Smooth muscle cell of the umbilical artery (primary cell): ENCODE measurements around the gene ZNF208. TPM values are rescaled to one million over a fixed set of nuclear protein-coding genes. Genes with fewer than 3 reads are reported as not detected.

Source experiments
- total RNA-seq: library from RNA; depleted of rRNA; stranded (reverse); fragments of >200 nt; gene quantifications from 2 replicates; pipeline ENCODE4 v1.2.3, GENCODE V29; 2014

Gene ZNF208
- total RNA-seq = under 0.01 TPM in 1 of 2 replicates, not detected in the other

DNA sequence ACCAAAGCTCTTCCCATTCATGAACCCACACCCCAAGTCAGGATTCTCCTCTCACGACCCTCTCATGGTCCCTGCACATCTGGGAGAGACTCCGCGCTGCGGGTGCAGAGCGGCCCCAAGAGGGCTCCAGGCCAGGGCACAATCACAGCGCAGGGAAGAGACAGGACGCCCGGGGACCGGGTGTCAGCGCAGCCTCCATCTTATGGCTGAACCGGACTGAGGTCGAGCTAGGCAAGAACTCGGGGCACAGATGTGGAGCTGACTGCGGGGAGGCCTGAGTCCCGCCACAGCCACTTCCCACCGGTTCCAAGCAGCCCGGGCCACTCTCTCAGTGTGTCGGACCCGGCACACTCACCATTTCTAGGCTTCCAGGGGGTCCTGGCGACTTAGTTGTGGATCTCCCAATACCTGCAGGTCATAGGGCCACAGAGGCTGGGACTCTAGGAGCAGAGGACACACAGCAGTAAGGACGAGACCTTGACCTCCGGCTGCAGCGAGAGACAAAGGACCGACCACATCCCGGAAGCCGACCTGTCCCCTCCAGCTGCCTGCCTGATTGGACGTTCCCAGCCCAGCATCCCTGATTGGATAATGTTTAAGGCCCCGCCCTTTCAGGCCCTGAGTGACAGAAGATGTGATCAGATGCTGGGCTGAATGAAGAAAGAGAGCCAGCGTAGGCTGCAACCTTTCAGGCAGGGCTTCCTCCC lies at the start of gene ZNF208:
Gene ZNF208, minus strand, starts transcription at position 507 of the 707 bp plus-strand sequence. Its CDS starts 149 bp downstream, at position 358.

Other genes with a start within 250 kb of the ZNF208 start
- gene ZNF100, start 243.4 kb downstream of the ZNF208 start, total RNA-seq = 0.89 and 3.7 TPM in 2 replicates
- gene ZNF43, start 174.8 kb downstream of the ZNF208 start, total RNA-seq = 3.6 and 7.2 TPM in 2 replicates
- gene ZNF257, start 41.5 kb upstream of the ZNF208 start, total RNA-seq = 0.14 TPM in 1 of 2 replicates, not detected in the other
- gene ZNF676, start 186.0 kb upstream of the ZNF208 start, total RNA-seq = not detected in 2 replicates